Thyroid gland (tissue), 4 donors: Measurements from ENCODE around the gene RPN2. TPM values are rescaled to one million over a fixed set of nuclear protein-coding genes. Genes with fewer than 3 reads are reported as not detected.

Experiments
- DNase-seq, 2 donors: peaks; one replicate each; pipeline ENCODE4 v3.0.0-alpha.2; 2019
- H3K27ac ChIP-seq, 3 donors: fragments of 200-600 bp; sonication (generic); 1 replicate in 2 of 3; 2 replicates in 1 of 3; pipeline ENCODE4 v1.5.1; 2016 to 2019; ENCODE audit warnings: mild to moderate bottlenecking in 1 of 3, moderate library complexity in 1 of 3
- H3K27me3 ChIP-seq: fragments of 200-600 bp; sonication (generic); one replicate; pipeline ENCODE4 v1.5.1; 2019
- H3K36me3 ChIP-seq, 2 donors: fragments of 200-600 bp; sonication (generic); one replicate each; pipeline ENCODE4 v1.5.1; 2016 to 2019
- H3K4me1 ChIP-seq, 2 donors: fragments of 200-600 bp; sonication (generic); one replicate each; pipeline ENCODE4 v1.5.1; 2017 to 2019
- H3K4me3 ChIP-seq, 3 donors: fragments of 200-600 bp; sonication (generic); replicated peaks in 1 of 3; 1 replicate in 2 of 3; 2 replicates in 1 of 3; pipeline ENCODE4 v1.5.1; 2016; ENCODE audit warnings: mild to moderate bottlenecking in 1 of 3
- H3K9me3 ChIP-seq: fragments of 200-600 bp; sonication (generic); one replicate; pipeline ENCODE4 v1.5.1; 2017
- POLR2A ChIP-seq, 2 donors: fragments of 450-650 bp; IDR thresholded peaks; one replicate each; pipeline ENCODE4 v1.6.1; 2017; ENCODE audit warnings: antibody characterized with exemption in 2 of 2, mild to moderate bottlenecking in 2 of 2, moderate library complexity in 1 of 2
- WGBS, 2 donors: methylation state at CpG; one replicate each; pipeline ENCODE4 v1.1.5; 2017; 5-methylcytosine and 5-hydroxymethylcytosine counted together
- intact Hi-C: fragments of 100-400 bp; cut with DNase I; formaldehyde crosslinking; loops from one replicate; pipeline ENCODE4 v1.15.1; 2023
- total RNA-seq, 4 donors: library from RNA; depleted of rRNA; stranded (reverse); fragments of >200 nt; gene quantifications; one replicate each; pipeline ENCODE4 v1.2.3, GENCODE V29; 2016
- TF ChIP-seq, protein P1 (sequence below), 6 experiments: fragments of 200-600 bp in 3 of 6; fragments of 450-650 bp in 3 of 6; sonication (generic) in 3 of 6; IDR thresholded peaks; one replicate each; pipeline ENCODE4 v1.5.1; 2016 to 2019; ENCODE audit warnings: antibody characterized with exemption in 6 of 6, mild to moderate bottlenecking in 2 of 6, inconsistent platforms in 1 of 6, moderate library complexity in 1 of 6

The RPN2 gene
- total RNA-seq, 4 donors from 2014 or later, result 175 to 342 (median 296) TPM

- 64 to 73% methylated on average over 15 of the region's 15 CpGs for WGBS, 2 donors
- Histone ChIP-seq H3K4me1 (no peaks in the 10 kb centered on the region), H3K27me3 (no peaks in the 10 kb centered on the region), H3K27ac (no peak overlapping the region), H3K9me3 (no peaks in the 10 kb centered on the region), H3K4me3 (no peak overlapping the region), H3K36me3 (no peaks in the 10 kb centered on the region)
- TF ChIP-seq, protein P1, sequence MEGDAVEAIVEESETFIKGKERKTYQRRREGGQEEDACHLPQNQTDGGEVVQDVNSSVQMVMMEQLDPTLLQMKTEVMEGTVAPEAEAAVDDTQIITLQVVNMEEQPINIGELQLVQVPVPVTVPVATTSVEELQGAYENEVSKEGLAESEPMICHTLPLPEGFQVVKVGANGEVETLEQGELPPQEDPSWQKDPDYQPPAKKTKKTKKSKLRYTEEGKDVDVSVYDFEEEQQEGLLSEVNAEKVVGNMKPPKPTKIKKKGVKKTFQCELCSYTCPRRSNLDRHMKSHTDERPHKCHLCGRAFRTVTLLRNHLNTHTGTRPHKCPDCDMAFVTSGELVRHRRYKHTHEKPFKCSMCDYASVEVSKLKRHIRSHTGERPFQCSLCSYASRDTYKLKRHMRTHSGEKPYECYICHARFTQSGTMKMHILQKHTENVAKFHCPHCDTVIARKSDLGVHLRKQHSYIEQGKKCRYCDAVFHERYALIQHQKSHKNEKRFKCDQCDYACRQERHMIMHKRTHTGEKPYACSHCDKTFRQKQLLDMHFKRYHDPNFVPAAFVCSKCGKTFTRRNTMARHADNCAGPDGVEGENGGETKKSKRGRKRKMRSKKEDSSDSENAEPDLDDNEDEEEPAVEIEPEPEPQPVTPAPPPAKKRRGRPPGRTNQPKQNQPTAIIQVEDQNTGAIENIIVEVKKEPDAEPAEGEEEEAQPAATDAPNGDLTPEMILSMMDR (IDR thresholded peaks at IDR 0.05), result no peak
- TF ChIP-seq POLR2A (IDR thresholded peaks at IDR 0.05), result no peak
- DNase-seq, result no peak
- intact Hi-C loops, result no loop called here
These were observed 88.7 kb downstream of the RPN2 start for GRCh38 chr20:37267667-37268313.

GRCh38 chr20:37270576-37271420, 91.7 kb downstream of the RPN2 start:
- no peaks in the 10 kb centered on the region for H3K9me3 ChIP-seq
- H3K4me1 ChIP-seq, result no peaks in the 10 kb centered on the region
- H3K4me3 ChIP-seq, result no peak overlapping the region
- H3K27me3 ChIP-seq, result no peaks in the 10 kb centered on the region
- intact Hi-C loops, result loop anchor here (2.0 to 5.0 kb wide), 2 partner anchors 114 to 262 kb away; no protein-coding TSS in a partner anchor
- no peak for TF ChIP-seq POLR2A (IDR thresholded peaks at IDR 0.05)
- TF ChIP-seq, protein P1 (IDR thresholded peaks at IDR 0.05), result no peak
- DNase-seq, result no peak
- no peaks in the 10 kb centered on the region for H3K36me3 ChIP-seq
- H3K27ac ChIP-seq, result no peak overlapping the region
- WGBS, 2 donors, result 90 to 92% methylated on average over 12 of the region's 12 CpGs

- Histone ChIP-seq H3K4me1 (no peaks in the 10 kb centered on the region), H3K27me3 (no peaks in the 10 kb centered on the region), H3K27ac (no peak overlapping the region), H3K36me3 (no peaks in the 10 kb centered on the region), H3K9me3 (no peaks in the 10 kb centered on the region), H3K4me3 (no peak overlapping the region)
- TF ChIP-seq POLR2A (IDR thresholded peaks at IDR 0.05), result no peak
- TF ChIP-seq, protein P1 (IDR thresholded peaks at IDR 0.05), result no peak
- 89 to 96% methylated on average over 3 of the region's 3 CpGs for WGBS, 2 donors
- intact Hi-C loops, result loop anchor here (2.0 to 5.0 kb wide), 2 partner anchors 113 to 261 kb away; no protein-coding TSS in a partner anchor
- DNase-seq, result no peak
These were observed 92.3 kb downstream of the RPN2 start for GRCh38 chr20:37271421-37271768.

DNA sequence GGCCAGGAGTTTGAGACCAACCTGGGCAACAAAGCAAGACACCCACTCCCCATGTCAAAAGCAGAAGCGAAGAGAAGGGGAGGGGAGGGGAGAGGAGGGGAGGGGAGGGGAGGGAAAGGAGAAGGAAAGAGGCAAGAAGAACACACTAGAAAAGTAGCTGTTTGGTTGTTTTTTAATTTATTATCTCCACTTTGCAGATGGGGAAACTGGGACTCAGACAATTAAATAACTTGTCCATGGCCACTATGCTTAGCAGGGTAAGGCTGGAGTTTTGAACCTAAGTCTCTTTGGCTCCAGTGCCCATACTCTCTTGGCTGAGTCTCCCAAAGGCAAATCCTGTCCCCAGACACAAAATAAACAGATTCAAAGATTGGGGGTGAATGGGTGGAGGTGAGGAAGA, 94.9 kb downstream of the RPN2 start:
- intact Hi-C loops, result loop anchor here (5.0 kb wide), 1 partner anchor 258 kb away; no protein-coding TSS in a partner anchor
- H3K27me3 ChIP-seq, result no peaks in the 10 kb centered on the region
- H3K9me3 ChIP-seq, result no peaks in the 10 kb centered on the region
- H3K4me1 ChIP-seq, result peaks cover 7 to 9% of the 10 kb centered on the region in 2 donors
- no peak for DNase-seq
- H3K36me3 ChIP-seq, result no peaks in the 10 kb centered on the region
- no peak overlapping the region for H3K27ac ChIP-seq
- TF ChIP-seq, protein P1 (IDR thresholded peaks at IDR 0.05), result no peak
- no peak for TF ChIP-seq POLR2A (IDR thresholded peaks at IDR 0.05)
- H3K4me3 ChIP-seq, result no peak overlapping the region
- 94 to 95% methylated on average over 1 of the region's 1 CpG for WGBS, 2 donors
